Measurements from ENCODE around the gene UNG. TPM values are rescaled to one million over a fixed set of nuclear protein-coding genes. Genes with fewer than 3 reads are reported as not detected.

UNG gene
- polyA plus RNA-seq, 1 donor from 2014 or later: 38.4 TPM

DNA sequence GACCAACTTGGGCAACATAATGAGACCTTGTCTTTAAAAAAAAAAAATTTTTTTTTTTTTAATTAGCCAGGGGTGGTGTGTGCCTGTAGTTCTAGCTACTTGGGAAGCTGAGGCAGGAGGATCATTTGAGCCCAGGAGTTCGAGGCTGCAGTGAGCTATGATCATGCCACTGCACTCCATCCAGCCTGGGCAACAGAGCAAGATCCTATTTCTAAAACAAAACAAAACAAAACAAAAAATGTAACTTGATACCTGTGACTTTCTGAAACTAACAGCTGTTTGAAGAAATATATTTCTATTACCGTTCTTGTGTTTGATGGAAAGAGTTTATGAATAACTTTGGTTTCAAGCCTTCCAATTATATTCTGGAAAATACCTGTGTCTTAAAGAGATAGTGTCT is 17.2 kb downstream of the UNG start:
- no peak for TF ChIP-seq POLR2AphosphoS5 (IDR thresholded peaks at IDR 0.05)
- no peak for TF ChIP-seq MXI1 (conservative IDR thresholded peaks at IDR 0.05; ENCODE audit: poor library complexity, severe bottlenecking)
- TF ChIP-seq SMC3 (conservative IDR thresholded peaks at IDR 0.05; ENCODE audit: poor library complexity): no peak
- TF ChIP-seq RAD21 (conservative IDR thresholded peaks at IDR 0.05): no peak
- TF ChIP-seq EP300 (conservative IDR thresholded peaks at IDR 0.05; ENCODE audit: poor library complexity, severe bottlenecking): no peak
- no peak for TF ChIP-seq REST (IDR thresholded peaks at IDR 0.05; ENCODE audit: borderline replicate concordance)
- no peak for TF ChIP-seq TAF1 (IDR thresholded peaks at IDR 0.05; ENCODE audit: low read depth)
- no peak for TF ChIP-seq CTCF (IDR thresholded peaks at IDR 0.05; ENCODE audit: poor library complexity, severe bottlenecking)
- no peak for TF ChIP-seq EZH2 (IDR thresholded peaks at IDR 0.05; ENCODE audit: borderline replicate concordance, insufficient read depth, low read length, poor library complexity, severe bottlenecking)
- H3K27me3 ChIP-seq (ENCODE audit: insufficient read depth, low read depth, low read length): no peaks in the 10 kb centered on the region
- no peak overlapping the region for H2AFZ ChIP-seq (ENCODE audit: low read depth, low read length)
- no peak overlapping the region for H3K27ac ChIP-seq (ENCODE audit: low read length)
- no peaks in the 10 kb centered on the region for H3K36me3 ChIP-seq (ENCODE audit: insufficient read depth, low read length)
- H3K4me2 ChIP-seq (ENCODE audit: low read length): no peak overlapping the region
- H3K9me2 ChIP-seq (ENCODE audit: insufficient read depth, low read length): no peaks in the 10 kb centered on the region
- H4K20me1 ChIP-seq (ENCODE audit: insufficient read depth): no peaks in the 10 kb centered on the region
- no peaks in the 10 kb centered on the region for H3K9me3 ChIP-seq (ENCODE audit: low read length)
- H3K4me3 ChIP-seq (ENCODE audit: low read length): no peak overlapping the region
- no peaks in the 10 kb centered on the region for H3K79me2 ChIP-seq (replicated peaks; ENCODE audit: insufficient read depth, low read length)
- H3K9ac ChIP-seq (ENCODE audit: low read length): no peak overlapping the region
- H3F3A ChIP-seq (ENCODE audit: insufficient read depth, low read length, poor library complexity, severe bottlenecking): no peaks in the 10 kb centered on the region

DNA sequence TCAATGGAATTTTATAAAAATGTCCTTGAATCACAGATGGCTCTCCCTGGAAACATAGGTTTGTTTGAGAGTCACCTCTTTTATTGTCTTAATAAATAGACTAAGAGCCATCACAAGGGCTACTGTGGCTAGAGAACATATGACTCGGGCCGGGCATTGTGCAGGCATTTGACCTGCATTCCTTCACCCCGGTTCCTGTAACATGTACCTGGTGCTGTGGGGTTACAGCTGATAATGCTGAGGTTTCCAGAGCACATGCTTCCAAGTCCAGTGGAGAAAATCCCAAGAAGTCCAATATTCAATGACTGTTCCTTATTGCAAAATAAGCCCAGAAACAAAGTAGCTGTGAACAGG is 18.0 kb downstream of the UNG start:
- Histone ChIP-seq H4K20me1 (ENCODE audit: insufficient read depth) (no peaks in the 10 kb centered on the region), H3K9me3 (ENCODE audit: low read length) (no peaks in the 10 kb centered on the region), H2AFZ (ENCODE audit: low read depth, low read length) (no peak overlapping the region), H3K27ac (ENCODE audit: low read length) (no peak overlapping the region), H3K27me3 (ENCODE audit: insufficient read depth, low read depth, low read length) (no peaks in the 10 kb centered on the region), H3K79me2 (replicated peaks; ENCODE audit: insufficient read depth, low read length) (no peaks in the 10 kb centered on the region), H3K9ac (ENCODE audit: low read length) (no peak overlapping the region), H3K4me3 (ENCODE audit: low read length) (no peak overlapping the region), H3K4me2 (ENCODE audit: low read length) (no peak overlapping the region), H3K9me2 (ENCODE audit: insufficient read depth, low read length) (no peaks in the 10 kb centered on the region), H3K36me3 (ENCODE audit: insufficient read depth, low read length) (no peaks in the 10 kb centered on the region), H3F3A (ENCODE audit: insufficient read depth, low read length, poor library complexity, severe bottlenecking) (no peaks in the 10 kb centered on the region)
- no peak for TF ChIP-seq CTCF (IDR thresholded peaks at IDR 0.05; ENCODE audit: poor library complexity, severe bottlenecking)
- TF ChIP-seq MXI1 (conservative IDR thresholded peaks at IDR 0.05; ENCODE audit: poor library complexity, severe bottlenecking): no peak
- no peak for TF ChIP-seq TAF1 (IDR thresholded peaks at IDR 0.05; ENCODE audit: low read depth)
- TF ChIP-seq EP300 (conservative IDR thresholded peaks at IDR 0.05; ENCODE audit: poor library complexity, severe bottlenecking): no peak
- no peak for TF ChIP-seq EZH2 (IDR thresholded peaks at IDR 0.05; ENCODE audit: borderline replicate concordance, insufficient read depth, low read length, poor library complexity, severe bottlenecking)
- no peak for TF ChIP-seq POLR2AphosphoS5 (IDR thresholded peaks at IDR 0.05)
- no peak for TF ChIP-seq SMC3 (conservative IDR thresholded peaks at IDR 0.05; ENCODE audit: poor library complexity)
- TF ChIP-seq REST (IDR thresholded peaks at IDR 0.05; ENCODE audit: borderline replicate concordance): no peak

Measured in neural cell (in vitro differentiated cells).